Measurements from ENCODE around the gene ZNF107. TPM values are rescaled to one million over a fixed set of nuclear protein-coding genes. Genes with fewer than 3 reads are reported as not detected.

The ZNF107 gene
- total and polyA plus RNA-seq, 2 donors (not counting 3 experiments of a cell fraction or from before 2014, with no cell fraction given) = 0.77 to 5.8 TPM

GRCh38 chr7:64666663-64667050, 724 bp downstream of the ZNF107 start:
- dilution Hi-C loops (cut with MboI; ENCODE audit: extremely low pct_ligation_motif_present, low sequenced_read_pairs) = no loop called here
- Histone ChIP-seq H3K27ac (ENCODE audit: insufficient read depth, low read depth, low read length) (peak overlapping the region; percentile 68), H3K4me3 (replicated peaks in 1 of 3; ENCODE audit: insufficient read depth in 1 of 3, low read depth in 1 of 3, low read length in 3 of 3) (peak overlapping the region; percentile 84 to 93 (median 87)), H3K4me2 (ENCODE audit: insufficient read depth, low read length) (peak overlapping the region; percentile 92), H2AFZ (ENCODE audit: low read depth, low read length) (peak overlapping the region; percentile 91), H3K27me3 (ENCODE audit: control insufficient read depth in 2 of 2, insufficient read depth in 2 of 2, low read length in 2 of 2) (no peaks in the 10 kb centered on the region), H4K20me1 (replicated peaks; ENCODE audit: control insufficient read depth, extremely low read depth, insufficient read depth, low read length) (no peaks in the 10 kb centered on the region), H3K79me2 (ENCODE audit: control insufficient read depth, insufficient read depth, low read length) (peaks cover 26% of the 10 kb centered on the region), H3K4me1 (ENCODE audit: control insufficient read depth, extremely low read depth, insufficient read depth, low read length) (peaks cover 8% of the 10 kb centered on the region), H3K9ac (replicated peaks; ENCODE audit: extremely low read depth, insufficient read depth, low read length) (peak overlapping the region; percentile 85), H3K9me1 (replicated peaks; ENCODE audit: control insufficient read depth, extremely low read depth, insufficient read depth, low read length) (no peaks in the 10 kb centered on the region), H3K36me3 (ENCODE audit: control insufficient read depth in 2 of 2, extremely low read depth in 1 of 2, insufficient read depth in 2 of 2, low read length in 2 of 2) (peaks cover 0 to 6% of the 10 kb centered on the region in 2 experiments), H3K9me3 (replicated peaks; ENCODE audit: control insufficient read depth, insufficient read depth, low read length) (no peaks in the 10 kb centered on the region)
- ChIA-PET CTCF (no interaction called here), POLR2A (no interaction called here)
- FAIRE-seq (no peak), DNase-seq (ENCODE audit: low read depth, low spot score) (no peak)
- TF ChIP-seq MAX (IDR thresholded peaks at IDR 0.05; ENCODE audit: insufficient read depth, insufficient read length) (no peak), POLR2A (IDR thresholded peaks at IDR 0.05; ENCODE audit: low read depth, low read length) (no peak), CTCF (IDR thresholded peaks at IDR 0.05; ENCODE audit: extremely low read depth in 1 of 2, insufficient read depth in 1 of 2, low read depth in 1 of 2, low read length in 2 of 2) (no peak), JUN (IDR thresholded peaks at IDR 0.05; ENCODE audit: borderline replicate concordance, insufficient read depth, insufficient read length, low read depth) (no peak), EZH2 (IDR thresholded peaks at IDR 0.05; ENCODE audit: borderline replicate concordance, low read depth, low read length, severe bottlenecking) (no peak), MYC (IDR thresholded peaks at IDR 0.05; ENCODE audit: low read depth, low read length) (no peak), GATA2 (IDR thresholded peaks at IDR 0.05; ENCODE audit: insufficient read depth, insufficient read length, low read depth, low read length) (no peak), FOS (IDR thresholded peaks at IDR 0.05; ENCODE audit: borderline replicate concordance, insufficient read depth, low read length) (no peak), POLR2AphosphoS5 (IDR thresholded peaks at IDR 0.05; ENCODE audit: insufficient read depth, low read depth, low read length) (no peak)
- no TSS peak for BruUV-seq (replicated peaks)
- intact Hi-C loops (cut with micrococcal nuclease) = loop anchor here (1.0 kb wide), 2 partner anchors 103 to 128 kb away; partner anchors contain the start of genes ZNF138 and ZNF680
